Small intestine (tissue), 7 donors: ENCODE data around the gene FHIT. TPM values are rescaled to one million over a fixed set of nuclear protein-coding genes. Genes with fewer than 3 reads are reported as not detected.
"Not testable (repeated sequence)": the region's sequence is repeated elsewhere in the genome, so short reads cannot be mapped to it uniquely, and the experiment has no call there.

Experiments
- DNase-seq, 2 donors: peaks; one replicate each; pipeline versions ENCODE4 v3.0.0 to v3.0.0-alpha.2; 2013
- FAIRE-seq: peaks from 2 replicates; lab custom pipeline; 2012; peaks lifted over from hg19 to GRCh38; lab: Jason Lieb, UNC
- H3K27ac ChIP-seq, 3 donors: one replicate each; pipeline ENCODE4 v1.5.1; 2013; ENCODE audit warnings: low read length in 2 of 3, mild to moderate bottlenecking in 2 of 3, control low read depth in 1 of 3, inconsistent platforms in 1 of 3, low read depth in 1 of 3, moderate library complexity in 1 of 3
- H3K27me3 ChIP-seq, 3 donors: one replicate each; pipeline ENCODE4 v1.6.1; 2013; ENCODE audit warnings: low read length in 3 of 3, inconsistent platforms in 1 of 3; ENCODE audit not compliant: control insufficient read depth in 3 of 3, insufficient read depth in 3 of 3
- H3K36me3 ChIP-seq, 3 donors: one replicate each; pipeline ENCODE4 v1.6.1; 2013; ENCODE audit warnings: low read length in 3 of 3, inconsistent platforms in 1 of 3, low read depth in 1 of 3, mild to moderate bottlenecking in 1 of 3, moderate library complexity in 1 of 3; ENCODE audit not compliant: control insufficient read depth in 3 of 3, insufficient read depth in 2 of 3
- H3K4me1 ChIP-seq, 3 donors: one replicate each; pipeline ENCODE4 v1.6.1; 2013; ENCODE audit warnings: low read length in 2 of 3, inconsistent platforms in 1 of 3, low read depth in 1 of 3, mild to moderate bottlenecking in 1 of 3, moderate library complexity in 1 of 3; ENCODE audit not compliant: control insufficient read depth in 3 of 3, insufficient read depth in 2 of 3
- H3K4me3 ChIP-seq, 3 donors: one replicate each; pipeline ENCODE4 v1.5.1; 2013; ENCODE audit warnings: low read length in 3 of 3, control low read depth in 1 of 3, inconsistent platforms in 1 of 3, low read depth in 1 of 3, mild to moderate bottlenecking in 1 of 3, moderate library complexity in 1 of 3
- H3K9me3 ChIP-seq, 2 donors: one replicate each; pipeline ENCODE4 v1.6.1; 2013; ENCODE audit warnings: low read depth in 1 of 2, low read length in 1 of 2; ENCODE audit not compliant: control insufficient read depth in 2 of 2, insufficient read depth in 1 of 2
- WGBS, 3 donors: extraction: QIAGEN DNeasy Blood & Tissue Kit; methylation state at CpG; one replicate each; pipeline ENCODE4 v1.1.7; 2013; 5-methylcytosine and 5-hydroxymethylcytosine counted together
- polyA plus RNA-seq, 4 donors: library from polyadenylated mRNA; stranded (reverse) in 3 of 4; unstranded in 1 of 4; fragments of 200-250 nt in 3 of 4; fragments of 120-200 nt in 1 of 4; gene quantifications; one replicate each; pipeline versions ENCODE4 v1.2.1 to v1.2.3, GENCODE V29; 2013
- donor health status: healthy with polysubstance abuse.
- donor health status: control.
- donor health status: control.
- donor health status: Bipolar disorder and iron deficiency.
- donor health status: healthy.

The FHIT gene
- polyA plus RNA-seq, 4 donors: 4.4 to 30.4 (median 7.0) TPM

GRCh38 chr3:59940718-59941117 lies 1310.5 kb downstream of the FHIT start:
- WGBS, 3 donors: 82 to 92% (median 87%) methylated on average over 3 of the region's 3 CpGs
- no peaks in the 10 kb centered on the region for H3K27me3 ChIP-seq
- H3K9me3 ChIP-seq: no peaks in the 10 kb centered on the region
- H3K4me1 ChIP-seq: no peaks in the 10 kb centered on the region
- H3K36me3 ChIP-seq: no peaks in the 10 kb centered on the region
- no peak for FAIRE-seq
- H3K4me3 ChIP-seq: no peak overlapping the region
- DNase-seq: no peak
- no peak overlapping the region for H3K27ac ChIP-seq

- FAIRE-seq (no peak), DNase-seq (no peak)
- Histone ChIP-seq H3K9me3 (no peaks in the 10 kb centered on the region), H3K4me1 (no peaks in the 10 kb centered on the region), H3K4me3 (no peak overlapping the region), H3K36me3 (no peaks in the 10 kb centered on the region), H3K27me3 (no peaks in the 10 kb centered on the region), H3K27ac (no peak overlapping the region)
- 83 to 95% (median 85%) methylated on average over 4 of the region's 4 CpGs for WGBS, 3 donors
Measured at GRCh38 chr3:59939826-59940426, 1311.3 kb downstream of the FHIT start.

- H3K4me1 ChIP-seq: no peaks in the 10 kb centered on the region
- H3K27me3 ChIP-seq: no peaks in the 10 kb centered on the region
- H3K27ac ChIP-seq: no peak overlapping the region
- WGBS, 3 donors: 80 to 90% (median 87%) methylated on average over 3 of the region's 3 CpGs
- DNase-seq: no peak
- H3K9me3 ChIP-seq: no peaks in the 10 kb centered on the region
- no peak overlapping the region for H3K4me3 ChIP-seq
- H3K36me3 ChIP-seq: no peaks in the 10 kb centered on the region
- no peak for FAIRE-seq
Measured at GRCh38 chr3:59938828-59939227, 1312.4 kb downstream of the FHIT start.

- 81 to 84% (median 82%) methylated on average over 4 of the region's 4 CpGs for WGBS, 3 donors
- Histone ChIP-seq H3K4me1 (no peaks in the 10 kb centered on the region), H3K9me3 (no peaks in the 10 kb centered on the region), H3K36me3 (no peaks in the 10 kb centered on the region), H3K4me3 (no peak overlapping the region), H3K27ac (no peak overlapping the region), H3K27me3 (no peaks in the 10 kb centered on the region)
- DNase-seq (no peak), FAIRE-seq (no peak)
Measured at GRCh38 chr3:59937201-59937600, 1314.1 kb downstream of the FHIT start.

GRCh38 chr3:59936472-59936871 lies 1314.8 kb downstream of the FHIT start:
- Histone ChIP-seq H3K4me3 (no peak overlapping the region), H3K4me1 (no peaks in the 10 kb centered on the region), H3K36me3 (no peaks in the 10 kb centered on the region), H3K27ac (no peak overlapping the region), H3K27me3 (no peaks in the 10 kb centered on the region), H3K9me3 (no peaks in the 10 kb centered on the region)
- 80 to 87% (median 86%) methylated on average over 3 of the region's 3 CpGs for WGBS, 3 donors
- DNase-seq (no peak), FAIRE-seq (no peak)

GRCh38 chr3:59935025-59935424 lies 1316.2 kb downstream of the FHIT start:
- H3K4me3 ChIP-seq: no peak overlapping the region
- H3K4me1 ChIP-seq: no peaks in the 10 kb centered on the region
- H3K9me3 ChIP-seq: no peaks in the 10 kb centered on the region
- H3K36me3 ChIP-seq: no peaks in the 10 kb centered on the region
- no peak overlapping the region for H3K27ac ChIP-seq
- DNase-seq (no peak), FAIRE-seq (no peak)
- WGBS, 3 donors: 47 to 83% (median 65%) methylated on average over 1 of the region's 1 CpG
- no peaks in the 10 kb centered on the region for H3K27me3 ChIP-seq

- not testable (repeated sequence) for DNase-seq, H3K36me3 ChIP-seq, H3K27me3 ChIP-seq, H3K27ac ChIP-seq, FAIRE-seq, H3K9me3 ChIP-seq, H3K4me3 ChIP-seq, H3K4me1 ChIP-seq
- 65 to 87% (median 78%) methylated on average over 2 of the region's 2 CpGs for WGBS, 3 donors
Measured at GRCh38 chr3:59934560-59934959, 1316.7 kb downstream of the FHIT start.

GRCh38 chr3:59930170-59930569 lies 1321.1 kb downstream of the FHIT start:
- Histone ChIP-seq H3K27ac (no peak overlapping the region), H3K9me3 (no peaks in the 10 kb centered on the region), H3K4me1 (no peaks in the 10 kb centered on the region), H3K27me3 (no peaks in the 10 kb centered on the region), H3K4me3 (no peak overlapping the region), H3K36me3 (no peaks in the 10 kb centered on the region)
- no peak for DNase-seq
- no peak for FAIRE-seq
- WGBS, 3 donors: 83 to 87% (median 86%) methylated on average over 2 of the region's 2 CpGs

GRCh38 chr3:59927056-59927455 lies 1324.2 kb downstream of the FHIT start:
- DNase-seq (no peak), FAIRE-seq (no peak)
- Histone ChIP-seq H3K27me3 (no peaks in the 10 kb centered on the region), H3K36me3 (no peaks in the 10 kb centered on the region), H3K4me3 (no peak overlapping the region), H3K27ac (no peak overlapping the region), H3K4me1 (no peaks in the 10 kb centered on the region), H3K9me3 (peaks cover 0 to 4% of the 10 kb centered on the region in 2 donors)
- WGBS, 3 donors: 90 to 94% (median 90%) methylated on average over 3 of the region's 3 CpGs
